ENCODE data around the gene CTNNA1.

Gene CTNNA1

GRCh38 chr5:138708791-138709190 lies 44.4 kb upstream of the CTNNA1 start:
- Mint-ChIP-seq H3K27me3 (ENCODE audit: low read depth) (no peaks in the 10 kb centered on the region), H3K27ac (peak overlapping the region; percentile 39 to 80 (median 43)), H3K36me3 (ENCODE audit: low read depth) (no peaks in the 10 kb centered on the region), H3K9me3 (no peaks in the 10 kb centered on the region), H3K4me3 (no peak overlapping the region), H3K4me1 (peaks cover 29% of the 10 kb centered on the region)
- TF ChIP-seq CTCF (IDR thresholded peaks at IDR 0.05; ENCODE audit: unreplicated experiment in 3 of 3) = no peak

DNA sequence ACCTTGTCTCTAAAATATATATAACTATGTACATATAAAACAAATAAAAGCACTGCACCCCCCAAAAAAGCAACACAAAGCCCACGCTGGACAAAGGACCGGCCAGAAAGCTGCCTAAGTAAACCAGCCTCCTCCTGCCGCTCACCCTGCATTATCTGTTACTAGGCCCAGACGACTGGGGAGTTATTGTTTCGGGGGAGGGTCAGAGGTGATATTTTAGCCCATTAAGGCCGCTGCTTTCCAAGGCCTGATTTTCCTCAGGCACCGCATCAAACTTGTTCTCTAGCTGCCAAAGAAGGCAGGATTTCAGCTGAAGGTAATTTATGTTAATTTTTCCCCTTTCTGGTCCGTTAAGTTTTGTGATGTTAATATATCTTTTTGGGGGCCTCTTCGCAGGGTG lies 44.0 kb upstream of the CTNNA1 start:
- Mint-ChIP-seq H3K4me3 (no peak overlapping the region), H3K27ac (peak overlapping the region; percentile 39 to 80 (median 43)), H3K36me3 (ENCODE audit: low read depth) (no peaks in the 10 kb centered on the region), H3K4me1 (peaks cover 29% of the 10 kb centered on the region), H3K27me3 (ENCODE audit: low read depth) (no peaks in the 10 kb centered on the region), H3K9me3 (no peaks in the 10 kb centered on the region)
- no peak for TF ChIP-seq CTCF (IDR thresholded peaks at IDR 0.05; ENCODE audit: unreplicated experiment in 3 of 3)

- Mint-ChIP-seq H3K27ac (no peak overlapping the region), H3K4me3 (no peak overlapping the region), H3K27me3 (ENCODE audit: low read depth) (no peaks in the 10 kb centered on the region), H3K9me3 (no peaks in the 10 kb centered on the region), H3K36me3 (ENCODE audit: low read depth) (no peaks in the 10 kb centered on the region), H3K4me1 (peaks cover 30% of the 10 kb centered on the region)
- TF ChIP-seq CTCF (IDR thresholded peaks at IDR 0.05; ENCODE audit: unreplicated experiment in 3 of 3) = no peak
Measured at GRCh38 chr5:138711087-138711486, 42.1 kb upstream of the CTNNA1 start.

GRCh38 chr5:138711811-138712210 lies 41.4 kb upstream of the CTNNA1 start:
- Mint-ChIP-seq H3K9me3 (no peaks in the 10 kb centered on the region), H3K4me3 (no peak overlapping the region), H3K4me1 (peaks cover 30% of the 10 kb centered on the region), H3K27ac (no peak overlapping the region), H3K27me3 (ENCODE audit: low read depth) (no peaks in the 10 kb centered on the region), H3K36me3 (ENCODE audit: low read depth) (no peaks in the 10 kb centered on the region)
- TF ChIP-seq CTCF (IDR thresholded peaks at IDR 0.05; ENCODE audit: unreplicated experiment in 3 of 3) = no peak

- Mint-ChIP-seq H3K4me3 (no peak overlapping the region), H3K4me1 (peaks cover 34% of the 10 kb centered on the region), H3K27ac (no peak overlapping the region), H3K9me3 (no peaks in the 10 kb centered on the region), H3K27me3 (ENCODE audit: low read depth) (no peaks in the 10 kb centered on the region), H3K36me3 (ENCODE audit: low read depth) (no peaks in the 10 kb centered on the region)
- TF ChIP-seq CTCF (IDR thresholded peaks at IDR 0.05; ENCODE audit: unreplicated experiment in 3 of 3) = no peak
Measured at GRCh38 chr5:138712324-138712723, 40.9 kb upstream of the CTNNA1 start.

GRCh38 chr5:138712791-138713190 lies 40.4 kb upstream of the CTNNA1 start:
- H3K27ac Mint-ChIP-seq = no peak overlapping the region

More at GRCh38 chr5:138712791-138713190, 40.4 kb upstream of the CTNNA1 start:
- no peaks in the 10 kb centered on the region for H3K27me3 Mint-ChIP-seq (ENCODE audit: low read depth)
- TF ChIP-seq CTCF (IDR thresholded peaks at IDR 0.05; ENCODE audit: unreplicated experiment in 3 of 3) = no peak
- no peaks in the 10 kb centered on the region for H3K36me3 Mint-ChIP-seq (ENCODE audit: low read depth)
- no peak overlapping the region for H3K4me3 Mint-ChIP-seq
- H3K9me3 Mint-ChIP-seq = no peaks in the 10 kb centered on the region
- H3K4me1 Mint-ChIP-seq = peaks cover 34% of the 10 kb centered on the region
